NB4 (cell line): ENCODE results near the gene CIAO2B.

Experiments used
- DNase-seq: peaks from one replicate; pipeline ENCODE4 v3.0.0; 2010; ENCODE audit warnings: low read depth
- H3K4me3 ChIP-seq: one replicate; pipeline ENCODE4 v1.5.1; 2011; ENCODE audit warnings: mild to moderate bottlenecking, low read depth, low read length, moderate library complexity
- MAX ChIP-seq: IDR thresholded peaks from 2 replicates; pipeline ENCODE4 v1.6.1; 2011; ENCODE audit warnings: low read depth, low read length
- MYC ChIP-seq: IDR thresholded peaks from 2 replicates; pipeline ENCODE4 v1.6.1; 2011; ENCODE audit warnings: low read depth, low read length
- POLR2A ChIP-seq: IDR thresholded peaks from 2 replicates; pipeline ENCODE4 v1.6.1; 2011; ENCODE audit warnings: mild to moderate bottlenecking; ENCODE audit not compliant: insufficient read length; ENCODE audit errors: extremely low read depth
- TF ChIP-seq, protein P1 (sequence below): IDR thresholded peaks from one replicate; pipeline ENCODE4 v1.5.1; 2012; ENCODE audit warnings: low read depth, low read length

Gene CIAO2B

GRCh38 chr16:66931665-66932064 is 2.5 kb downstream of the CIAO2B start:
- DNase-seq, result no peak
- TF ChIP-seq MAX, result no peak
- TF ChIP-seq, protein P1, sequence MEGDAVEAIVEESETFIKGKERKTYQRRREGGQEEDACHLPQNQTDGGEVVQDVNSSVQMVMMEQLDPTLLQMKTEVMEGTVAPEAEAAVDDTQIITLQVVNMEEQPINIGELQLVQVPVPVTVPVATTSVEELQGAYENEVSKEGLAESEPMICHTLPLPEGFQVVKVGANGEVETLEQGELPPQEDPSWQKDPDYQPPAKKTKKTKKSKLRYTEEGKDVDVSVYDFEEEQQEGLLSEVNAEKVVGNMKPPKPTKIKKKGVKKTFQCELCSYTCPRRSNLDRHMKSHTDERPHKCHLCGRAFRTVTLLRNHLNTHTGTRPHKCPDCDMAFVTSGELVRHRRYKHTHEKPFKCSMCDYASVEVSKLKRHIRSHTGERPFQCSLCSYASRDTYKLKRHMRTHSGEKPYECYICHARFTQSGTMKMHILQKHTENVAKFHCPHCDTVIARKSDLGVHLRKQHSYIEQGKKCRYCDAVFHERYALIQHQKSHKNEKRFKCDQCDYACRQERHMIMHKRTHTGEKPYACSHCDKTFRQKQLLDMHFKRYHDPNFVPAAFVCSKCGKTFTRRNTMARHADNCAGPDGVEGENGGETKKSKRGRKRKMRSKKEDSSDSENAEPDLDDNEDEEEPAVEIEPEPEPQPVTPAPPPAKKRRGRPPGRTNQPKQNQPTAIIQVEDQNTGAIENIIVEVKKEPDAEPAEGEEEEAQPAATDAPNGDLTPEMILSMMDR, result no peak
- TF ChIP-seq POLR2A, result no peak
- no peak for TF ChIP-seq MYC
- no peak overlapping the region for H3K4me3 ChIP-seq

GRCh38 chr16:66930189-66930588 is 4.0 kb downstream of the CIAO2B start:
- peak; percentile 31 for DNase-seq
- no peak overlapping the region for H3K4me3 ChIP-seq
- TF ChIP-seq POLR2A (no peak), MYC (no peak), MAX (no peak)
- TF ChIP-seq, protein P1, result no peak

DNA sequence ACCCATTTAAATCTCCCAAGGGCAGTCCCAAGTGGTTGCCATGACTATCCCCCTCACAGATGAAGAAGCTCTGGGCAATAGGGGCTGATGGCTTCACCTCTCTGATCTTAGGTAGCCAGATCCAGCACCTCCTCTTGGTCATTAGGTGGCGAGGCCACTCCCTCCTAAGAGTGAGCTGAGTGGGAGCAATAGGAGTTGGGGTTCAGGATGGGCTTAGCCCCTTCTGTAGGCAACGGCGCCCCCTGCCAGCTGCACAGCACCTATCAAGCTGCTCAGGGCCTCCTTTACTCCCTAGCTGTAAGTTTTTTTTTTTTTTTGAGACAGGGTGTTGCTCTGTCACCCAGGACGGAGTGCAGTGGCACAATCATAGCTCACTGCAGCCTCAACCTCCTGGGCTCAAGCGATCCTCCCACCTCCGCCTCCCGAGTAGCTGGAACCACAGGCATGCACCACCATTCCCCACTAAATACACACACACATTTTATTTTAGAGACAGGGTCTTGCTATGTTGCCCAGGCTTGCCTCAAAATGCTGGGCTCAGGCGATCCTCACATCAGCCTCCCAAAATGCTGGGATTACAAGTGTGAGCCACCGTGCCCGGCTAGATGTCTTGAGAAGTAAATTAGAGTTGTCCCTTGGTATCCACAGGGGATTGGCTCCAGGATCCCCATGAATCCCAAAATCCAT is 5.4 kb downstream of the CIAO2B start:
- DNase-seq, result peak; percentile 71
- H3K4me3 ChIP-seq, result no peak overlapping the region
- no peak for TF ChIP-seq MAX
- TF ChIP-seq, protein P1, result peak; percentile 66
- no peak for TF ChIP-seq POLR2A
- no peak for TF ChIP-seq MYC

DNA sequence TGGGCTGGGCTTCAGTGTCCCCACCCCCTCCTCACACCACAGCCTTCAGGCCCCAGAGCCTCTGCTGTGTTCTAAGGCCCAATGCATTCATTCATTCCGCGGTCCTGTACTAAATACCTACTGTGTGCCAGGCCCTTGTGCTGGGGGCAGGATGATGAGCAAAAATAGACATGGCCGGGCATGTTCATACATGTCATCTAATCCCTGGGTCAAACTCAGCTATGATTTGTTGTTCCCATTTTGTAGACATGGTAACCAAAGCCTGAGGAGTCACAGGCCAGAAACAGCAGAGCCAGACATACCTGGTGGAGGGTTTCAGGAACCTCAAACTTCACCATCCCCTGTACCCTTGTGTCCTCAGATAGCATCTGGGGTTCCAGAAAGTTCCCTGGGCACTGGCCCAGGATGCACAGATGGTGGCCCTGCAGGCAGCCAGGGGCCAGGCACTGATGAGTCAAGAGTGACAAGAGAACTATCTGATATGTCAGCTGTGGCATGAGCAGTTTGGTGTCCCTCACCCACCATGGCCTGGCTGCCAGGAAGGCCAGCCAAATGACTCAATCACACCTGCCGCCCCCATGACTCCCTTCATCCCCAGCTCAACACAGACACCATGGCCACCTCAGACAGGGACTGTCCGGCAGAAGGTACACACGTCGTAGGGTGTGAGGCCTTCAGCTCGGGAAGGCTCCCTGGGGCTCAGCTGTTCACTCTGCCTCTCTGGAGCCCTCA is 6.1 kb downstream of the CIAO2B start:
- DNase-seq, result no peak
- H3K4me3 ChIP-seq, result no peak overlapping the region
- TF ChIP-seq MYC (no peak), MAX (no peak), POLR2A (no peak)
- TF ChIP-seq, protein P1, result no peak

DNA sequence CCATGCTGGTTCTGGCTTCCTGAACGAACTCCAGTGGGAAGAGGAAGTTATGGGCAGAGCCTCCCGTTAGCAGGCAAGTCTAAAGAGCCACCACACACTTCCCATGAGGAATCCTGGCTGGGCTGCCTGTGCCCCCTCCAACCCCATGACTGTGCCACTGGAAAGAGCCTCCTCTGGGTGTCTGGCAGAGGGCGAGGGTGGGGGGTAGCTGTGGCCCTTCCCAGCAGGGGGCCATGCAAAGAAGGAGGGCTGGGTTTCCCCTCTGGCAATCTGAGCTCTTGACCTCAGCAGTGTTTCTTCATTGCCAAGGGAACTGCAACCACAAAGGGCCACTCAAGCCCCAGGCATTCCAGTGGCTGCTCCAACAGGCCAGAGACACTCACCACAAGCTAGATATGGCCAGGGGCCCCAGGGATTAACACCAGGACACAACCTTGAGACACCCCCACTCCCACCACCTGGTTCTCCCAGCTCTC is 7.2 kb downstream of the CIAO2B start:
- TF ChIP-seq MAX (no peak), MYC (no peak), POLR2A (no peak)
- TF ChIP-seq, protein P1, result no peak
- DNase-seq, result peak; percentile 63

More for the DNA sequence above, 7.2 kb downstream of the CIAO2B start:
- H3K4me3 ChIP-seq, result no peak overlapping the region
